Measurements from ENCODE around the gene GRIK3.

Gene GRIK3

DNA sequence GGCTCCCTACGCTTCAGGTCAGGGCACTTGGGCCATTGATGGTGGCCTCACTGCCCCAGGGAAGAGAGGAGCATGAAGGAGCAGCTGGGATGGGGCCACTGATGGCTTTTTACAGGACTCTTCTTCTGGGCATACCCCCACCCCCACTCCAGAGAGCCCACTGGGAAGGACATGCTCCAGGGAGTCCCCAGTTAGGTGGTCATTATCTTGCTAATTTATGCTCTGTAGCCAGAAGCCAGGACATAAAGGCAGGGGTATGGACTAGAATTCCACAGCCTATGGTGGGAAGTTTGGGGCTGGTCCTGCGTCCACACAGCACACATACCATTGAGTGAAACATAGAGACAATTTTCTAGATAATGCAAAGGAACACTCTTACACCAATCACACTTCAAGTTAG lies 8.8 kb upstream of the GRIK3 start:
- DNase-seq (ENCODE audit: low spot score): no peak

- no peak for DNase-seq (ENCODE audit: low spot score)
Measured at GRCh38 chr1:37042506-37042905, 8.2 kb upstream of the GRIK3 start.

DNA sequence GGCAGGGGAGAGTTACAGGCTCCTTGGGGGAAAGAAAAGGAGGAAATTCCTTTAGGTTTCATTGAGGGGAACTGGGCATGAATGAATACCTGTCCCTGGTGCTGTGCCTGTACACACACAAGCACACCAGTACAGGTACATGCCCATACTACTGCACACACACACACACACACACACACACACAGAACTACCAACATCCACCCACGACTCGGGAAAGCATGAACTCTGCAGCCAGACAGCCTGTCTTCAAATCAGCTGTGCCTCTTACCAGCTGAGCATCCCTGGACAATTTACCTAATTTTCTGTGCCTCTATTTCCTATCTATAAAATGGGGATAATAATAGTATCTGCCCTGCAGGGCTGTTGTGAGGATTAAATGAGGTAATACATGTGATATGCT lies 7.2 kb upstream of the GRIK3 start:
- DNase-seq (ENCODE audit: low spot score): no peak

- DNase-seq (ENCODE audit: low spot score): no peak
Measured at GRCh38 chr1:37040773-37041172, 6.5 kb upstream of the GRIK3 start.

DNA sequence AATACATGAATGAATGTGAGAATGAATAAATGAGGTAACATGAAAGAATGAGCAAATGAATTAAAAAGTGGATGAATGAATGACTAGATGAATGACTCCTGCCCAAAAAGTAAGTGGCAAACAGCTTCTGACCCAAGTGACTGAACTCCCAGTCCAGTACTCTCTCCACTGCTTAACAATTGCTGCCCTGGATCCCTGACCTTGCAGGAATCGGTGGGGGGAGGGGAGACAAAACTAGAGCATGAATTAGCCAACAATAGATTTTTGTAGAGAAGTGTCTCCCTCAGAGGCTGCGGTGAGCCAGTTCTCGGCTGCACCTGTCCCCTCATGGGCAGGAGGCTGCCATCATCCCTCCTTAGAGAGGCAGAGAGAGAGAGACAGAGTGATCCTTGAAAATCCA lies 5.9 kb upstream of the GRIK3 start:
- no peak for DNase-seq (ENCODE audit: low spot score)

GRCh38 chr1:37038227-37039093 lies 4.1 kb upstream of the GRIK3 start:
- peak; percentile 4 for DNase-seq (ENCODE audit: low spot score)

- no peak for DNase-seq (ENCODE audit: low spot score)
Measured at GRCh38 chr1:37037690-37038089, 3.4 kb upstream of the GRIK3 start.

- no peak for DNase-seq (ENCODE audit: low spot score)
Measured at GRCh38 chr1:37036667-37037053, 2.3 kb upstream of the GRIK3 start.

DNA sequence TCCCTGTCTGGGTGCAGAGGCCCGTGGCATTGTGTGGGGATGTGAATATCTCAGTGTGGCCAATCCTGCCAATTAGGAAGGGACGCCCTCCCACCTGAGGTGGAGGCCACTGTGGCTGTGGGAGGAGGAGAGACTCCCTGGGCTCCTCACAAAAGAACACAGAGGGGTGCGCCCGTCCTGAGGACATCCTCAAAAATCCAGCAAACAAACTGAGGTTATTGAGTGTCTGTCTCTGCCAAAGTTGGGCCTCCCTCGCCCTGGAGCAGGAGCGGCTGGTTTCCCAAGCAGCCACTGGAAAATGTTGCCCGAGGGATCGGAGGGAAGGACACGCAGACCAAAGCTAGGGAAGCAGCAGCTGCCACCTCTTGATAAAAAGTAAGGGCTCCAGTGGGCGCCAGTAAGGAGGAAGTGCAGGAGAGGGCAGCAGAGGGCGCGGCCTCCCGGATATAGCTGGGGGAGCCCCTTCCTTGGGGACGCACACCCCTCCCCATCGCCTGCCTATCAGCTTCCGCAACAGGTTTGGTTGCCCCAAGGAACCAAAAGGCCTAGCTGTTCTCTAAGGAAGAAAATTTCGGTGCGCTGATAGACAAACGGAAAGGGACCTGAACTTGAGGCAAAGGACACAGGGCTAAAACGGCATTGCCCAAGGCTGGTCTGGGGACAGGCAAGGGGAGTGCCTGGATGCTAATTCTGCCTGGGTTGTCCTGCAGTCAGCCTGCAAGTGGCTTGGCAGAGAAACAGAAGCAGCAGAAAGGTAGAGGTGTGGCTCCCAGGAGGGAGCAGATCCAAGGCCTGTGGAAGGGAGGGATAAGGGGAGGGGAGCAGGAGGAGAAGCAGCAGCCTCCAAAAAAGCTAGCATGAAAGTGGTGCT lies 1.7 kb upstream of the GRIK3 start:
- DNase-seq (ENCODE audit: low spot score): no peak

DNA sequence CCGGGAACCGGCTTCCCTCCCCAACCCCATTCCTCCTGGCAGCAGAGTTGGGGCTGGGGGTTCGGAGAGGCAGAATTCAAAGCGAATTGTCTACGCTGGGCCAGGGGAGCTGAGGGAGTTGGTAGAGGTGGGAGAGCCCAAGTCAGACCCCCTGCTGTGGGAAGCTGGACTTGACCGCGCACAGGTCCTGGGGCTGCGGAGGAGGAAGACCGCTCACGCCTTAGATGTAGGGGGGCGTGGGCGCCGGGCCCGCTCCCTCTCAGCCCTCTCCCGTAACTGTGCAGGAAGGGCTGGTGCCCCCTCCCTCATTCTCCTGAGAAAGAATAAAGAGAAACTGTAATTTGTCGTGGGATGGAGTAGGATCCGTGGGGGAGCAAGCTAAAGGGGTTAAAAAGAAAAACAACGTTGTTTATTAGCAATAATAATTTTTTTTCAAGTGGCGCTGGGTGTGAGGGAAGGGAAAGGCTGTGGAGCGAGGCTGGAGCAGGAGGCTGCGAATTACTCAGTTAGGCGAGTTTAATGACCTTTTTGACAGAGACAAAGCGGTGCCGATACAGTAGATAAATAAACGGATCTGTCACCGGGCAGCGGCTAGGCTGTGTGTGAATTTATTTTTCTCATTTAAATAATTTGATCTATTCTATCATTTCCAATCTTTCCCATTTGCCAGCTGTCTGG lies 838 bp upstream of the GRIK3 start:
- no peak for DNase-seq (ENCODE audit: low spot score)

DNA sequence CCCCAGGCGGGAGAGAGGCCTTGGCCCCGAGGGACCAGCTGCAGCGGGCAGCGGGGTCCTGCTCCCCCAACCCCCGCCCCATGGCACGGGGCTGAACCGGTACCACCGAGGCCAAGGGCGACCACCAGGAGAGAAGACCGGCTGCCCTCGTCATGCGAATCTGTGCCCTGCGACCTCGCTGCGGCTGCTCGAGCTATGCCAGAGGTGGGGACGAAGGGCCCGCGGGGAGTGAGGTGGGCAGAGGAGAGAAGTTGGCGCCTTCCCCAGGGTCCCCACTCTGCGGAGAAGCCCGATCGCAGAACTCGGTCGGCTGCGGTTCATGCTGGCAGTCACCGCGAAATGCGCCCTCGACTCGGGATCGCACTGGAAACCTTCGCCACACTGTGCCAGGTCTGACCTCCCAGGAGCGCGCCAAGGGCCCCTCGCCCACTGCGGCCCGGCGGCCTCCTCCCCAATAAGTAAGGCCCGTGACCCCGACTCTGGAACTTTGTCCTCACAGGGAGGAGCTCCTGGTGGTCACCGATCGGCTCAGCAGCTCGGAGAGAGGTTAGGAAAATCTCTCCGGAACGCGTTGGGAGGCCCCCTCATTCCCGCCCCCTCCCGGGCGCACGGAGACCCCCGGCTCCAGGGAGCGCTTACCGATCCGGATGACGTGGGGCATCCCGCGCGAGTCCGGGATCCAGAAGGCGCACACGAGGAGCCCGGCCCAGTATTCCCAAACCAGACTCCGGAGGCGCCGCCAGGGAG lies 787 bp downstream of the GRIK3 start:
- DNase-seq (ENCODE audit: low spot score): no peak

- no peak for DNase-seq (ENCODE audit: low spot score)
Measured at GRCh38 chr1:37032660-37033354, 1.5 kb downstream of the GRIK3 start.

GRCh38 chr1:37031871-37032270 lies 2.4 kb downstream of the GRIK3 start:
- DNase-seq (ENCODE audit: low spot score): no peak

DNA sequence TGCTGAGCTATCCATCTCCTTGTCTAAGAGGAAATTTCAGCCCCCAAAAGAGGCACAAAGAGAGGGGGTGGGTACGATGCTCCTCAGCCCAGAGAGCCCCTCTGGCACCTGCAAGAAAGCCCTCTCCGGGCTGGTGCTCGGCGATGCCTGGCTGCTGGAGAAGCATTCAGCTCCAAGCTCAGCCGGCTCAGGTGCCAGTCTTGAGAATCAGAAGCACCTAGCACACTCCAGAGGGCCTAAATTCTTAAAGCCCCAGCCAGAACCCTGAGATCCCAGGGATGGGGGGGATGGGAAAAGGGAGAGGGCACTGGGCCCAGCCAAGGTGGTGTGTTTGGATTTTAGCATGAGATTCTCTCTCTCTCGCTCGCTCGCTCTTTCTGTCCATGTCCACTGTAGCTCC lies 2.9 kb downstream of the GRIK3 start:
- no peak for DNase-seq (ENCODE audit: low spot score)

DNA sequence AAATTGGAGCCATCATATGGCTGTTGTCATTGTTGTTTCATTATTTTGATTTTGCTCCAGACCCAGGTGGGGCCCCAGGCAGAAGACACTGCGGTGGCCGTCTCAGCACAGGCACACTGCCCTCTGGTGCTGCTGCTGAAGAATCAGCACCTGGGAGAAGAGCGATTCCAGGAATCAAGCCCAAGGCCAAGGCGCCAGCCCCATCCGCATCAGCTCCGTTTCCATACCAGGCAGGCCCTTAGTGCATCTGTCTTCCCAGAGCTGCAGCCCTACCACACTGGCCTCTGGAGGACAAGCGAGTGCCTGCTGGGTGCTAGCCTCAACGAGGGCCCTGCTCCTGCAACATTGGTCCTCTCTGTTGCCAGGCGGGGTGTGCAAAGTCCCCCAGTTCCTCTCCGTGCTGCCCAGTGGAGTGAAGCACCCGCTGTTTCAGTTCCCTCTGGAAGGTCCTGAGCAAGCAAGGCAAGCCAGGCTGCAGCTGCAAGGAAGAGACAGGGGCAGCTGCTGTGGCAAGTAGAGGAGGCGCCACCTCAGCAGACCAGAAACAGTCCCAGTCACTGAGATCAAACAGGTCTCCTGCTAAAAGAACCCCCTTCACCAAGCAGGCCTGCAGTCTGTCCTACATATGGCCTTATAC lies 5.2 kb downstream of the GRIK3 start:
- DNase-seq (ENCODE audit: low spot score): no peak

- no peak for DNase-seq (ENCODE audit: low spot score)
Measured at GRCh38 chr1:37021502-37021901, 12.8 kb downstream of the GRIK3 start.

- DNase-seq (ENCODE audit: low spot score): no peak
Measured at GRCh38 chr1:37020653-37021277, 13.6 kb downstream of the GRIK3 start.

DNA sequence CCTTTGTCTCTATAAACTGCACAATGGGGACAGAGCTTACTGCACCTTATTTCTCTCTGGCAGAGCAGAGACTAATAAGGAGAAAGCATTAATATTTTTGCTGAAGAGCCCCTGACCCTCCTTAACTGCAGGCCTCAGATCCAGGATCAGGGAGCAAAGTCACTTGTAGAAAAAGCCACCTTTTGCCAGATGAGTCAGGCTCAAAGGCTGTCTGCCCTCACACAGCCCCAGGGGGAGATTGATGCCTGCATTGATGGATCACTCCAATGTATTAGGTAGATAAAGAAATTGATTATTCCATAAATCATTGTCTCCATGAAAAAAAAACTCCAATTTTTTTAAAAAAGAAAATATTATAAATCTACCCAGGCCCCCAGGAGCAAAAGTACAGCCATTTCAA lies 15.8 kb downstream of the GRIK3 start:
- no peak for DNase-seq (ENCODE audit: low spot score)

DNA sequence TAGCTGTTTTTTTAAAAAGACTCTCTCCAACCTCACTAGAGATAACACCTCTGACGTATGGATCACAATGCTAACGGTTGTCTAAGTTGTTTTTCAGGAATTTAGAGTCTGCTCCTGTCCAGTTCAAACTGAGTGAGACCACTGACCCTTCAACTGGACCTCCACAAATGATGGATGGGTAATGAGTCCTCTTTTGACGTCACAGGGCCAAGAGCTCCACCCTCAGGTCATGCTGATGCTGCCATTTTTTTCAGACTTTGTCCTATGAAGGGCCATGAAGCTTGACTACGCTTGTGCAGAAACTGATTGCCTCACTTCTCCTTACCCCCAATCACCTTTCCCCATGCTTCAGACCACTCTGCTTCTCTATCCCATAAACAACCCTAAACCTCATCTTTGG lies 16.6 kb downstream of the GRIK3 start:
- DNase-seq (ENCODE audit: low spot score): no peak

DNA sequence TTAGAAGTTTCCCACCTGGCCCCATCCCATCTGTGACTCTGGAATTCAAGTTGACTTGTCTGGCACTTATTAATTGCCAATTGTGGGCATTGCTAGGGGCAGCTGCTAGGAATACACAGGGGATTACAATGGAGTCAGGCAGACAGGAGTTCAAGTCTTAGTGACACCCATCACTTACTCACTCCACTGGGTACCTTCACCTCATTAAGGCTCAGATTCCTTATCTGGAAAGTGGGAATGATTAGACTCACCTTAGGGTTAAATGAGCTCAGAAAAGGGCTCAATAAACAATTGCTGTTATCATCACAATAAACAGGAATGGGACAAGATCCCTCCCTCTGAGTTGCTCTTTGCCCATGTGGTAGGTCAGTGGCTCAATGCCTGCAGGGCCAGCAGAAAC lies 18.2 kb downstream of the GRIK3 start:
- no peak for DNase-seq (ENCODE audit: low spot score)
